Left lung (tissue), 10 donors: ENCODE data around the gene FGF7. TPM values are rescaled to one million over a fixed set of nuclear protein-coding genes. Genes with fewer than 3 reads are reported as not detected.

ENCODE experiments used
- ATAC-seq: fragments of 200-7000 bp; cut with Tn5 transposase; one replicate; pipeline ENCODE4 v1.9.1; 2020; ENCODE audit warnings: moderate library complexity
- DNase-seq, 4 donors: peaks; one replicate each; pipeline ENCODE4 v3.0.0-alpha.2; 2013 to 2020
- H3K27ac ChIP-seq, 2 donors: fragments of 200-600 bp; sonication (generic) in 1 of 2; one replicate each; pipeline versions ENCODE4 v1.5.0 to v1.8.0; 2020 to 2021
- H3K27me3 ChIP-seq, 2 donors: fragments of 200-600 bp; sonication (generic) in 1 of 2; one replicate each; pipeline versions ENCODE4 v1.5.0 to v1.8.0; 2020 to 2021
- H3K36me3 ChIP-seq, 2 donors: fragments of 200-600 bp; sonication (generic) in 1 of 2; one replicate each; pipeline versions ENCODE4 v1.5.0 to v1.8.0; 2020 to 2021
- H3K4me1 ChIP-seq, 2 donors: fragments of 200-600 bp; one replicate each; pipeline ENCODE4 v1.8.0; 2021
- H3K4me3 ChIP-seq, 2 donors: fragments of 200-600 bp; sonication (generic) in 1 of 2; one replicate each; pipeline versions ENCODE4 v1.5.0 to v1.8.0; 2020 to 2021; ENCODE audit warnings: mild to moderate bottlenecking in 1 of 2
- H3K9me3 ChIP-seq, 2 donors: fragments of 200-600 bp; sonication (generic) in 1 of 2; one replicate each; pipeline versions ENCODE4 v1.5.0 to v1.8.0; 2020 to 2021
- CTCF ChIP-seq, 2 donors: fragments of 200-600 bp; sonication (generic) in 1 of 2; IDR thresholded peaks; one replicate each; pipeline versions ENCODE4 v1.5.0 to v1.8.0; 2021; ENCODE audit warnings: antibody characterized with exemption in 2 of 2
- intact Hi-C, 2 donors: fragments of 100-400 bp; cut with DNase I; formaldehyde crosslinking; loops; one replicate each; pipeline versions ENCODE4 v1.11.2 to v1.14.2; 2022
- polyA plus RNA-seq, 6 donors: library from polyadenylated mRNA; unstranded; fragments of 120-200 nt; gene quantifications; one replicate each; pipeline ENCODE4 v1.2.1, GENCODE V29; 2013; ENCODE audit not compliant: insufficient read length in 6 of 6
- total RNA-seq, 2 donors: library from RNA; stranded (reverse); fragmentation: NEBNext Ultra II Directional; extraction: Animal tissue kit (Norgen Biotek cat#: 25700); gene quantifications; one replicate each; pipeline ENCODE4 v1.2.1, GENCODE V29; 2021
- donor health status: DM: no; HTN: yes; CAD: no.
- donor health status: DM: no; HTN: no; CAD: no.

FGF7 gene
- total and polyA plus RNA-seq, 8 donors, result 14.4 to 31.8 (median 21.4) TPM

DNA sequence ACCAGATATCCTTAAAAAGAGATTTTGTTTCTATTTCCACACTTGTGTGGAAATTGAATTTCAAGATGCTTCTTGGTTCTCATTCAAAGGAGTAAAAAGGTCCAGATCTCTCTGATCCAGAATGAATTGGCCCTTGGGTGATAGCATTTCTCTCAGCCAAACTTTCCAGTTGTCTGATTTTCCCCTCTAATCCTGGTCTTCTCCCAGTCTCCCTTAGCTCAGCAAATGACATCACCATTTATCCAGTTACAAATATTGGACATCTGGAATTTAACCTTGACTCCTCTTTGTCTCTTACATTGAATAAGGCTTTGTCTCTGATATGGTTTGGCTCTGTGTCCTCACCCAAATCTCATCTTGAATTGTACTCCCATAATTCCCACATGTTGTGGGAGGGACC lies 10.2 kb upstream of the FGF7 start:
- intact Hi-C loops, result no loop called here
- Histone ChIP-seq H3K9me3 (no peaks in the 10 kb centered on the region), H3K36me3 (no peaks in the 10 kb centered on the region), H3K4me1 (no peaks in the 10 kb centered on the region), H3K27me3 (no peaks in the 10 kb centered on the region), H3K4me3 (no peak overlapping the region), H3K27ac (no peak overlapping the region)
- TF ChIP-seq CTCF (IDR thresholded peaks at IDR 0.05), result no peak
- no peak for DNase-seq
- no peak for ATAC-seq

DNA sequence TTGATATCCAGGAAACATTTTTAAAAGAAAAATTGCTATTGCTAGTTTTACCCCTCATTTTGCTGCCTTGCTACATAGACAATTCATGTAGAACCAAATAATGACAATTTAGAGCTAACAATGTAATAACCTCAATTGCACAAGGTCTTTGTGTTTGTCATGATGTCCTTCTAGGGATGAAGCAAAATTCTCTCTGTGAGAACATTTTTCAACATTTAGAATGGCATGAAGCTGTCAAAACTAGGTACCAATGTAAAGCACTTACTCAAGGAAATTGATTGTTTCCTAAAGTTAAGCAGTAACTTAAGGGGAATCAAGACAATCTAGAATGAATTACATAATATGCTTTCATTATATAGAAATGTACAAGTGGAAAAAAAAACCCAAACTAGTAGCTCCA lies 7.9 kb upstream of the FGF7 start:
- intact Hi-C loops, result no loop called here
- Histone ChIP-seq H3K4me1 (no peaks in the 10 kb centered on the region), H3K9me3 (no peaks in the 10 kb centered on the region), H3K27ac (no peak overlapping the region), H3K4me3 (no peak overlapping the region), H3K36me3 (no peaks in the 10 kb centered on the region), H3K27me3 (no peaks in the 10 kb centered on the region)
- ATAC-seq (no peak), DNase-seq (no peak)
- no peak for TF ChIP-seq CTCF (IDR thresholded peaks at IDR 0.05)

GRCh38 chr15:49415638-49416037 lies 7.4 kb upstream of the FGF7 start:
- intact Hi-C loops, result no loop called here
- H3K4me1 ChIP-seq, result no peaks in the 10 kb centered on the region
- no peaks in the 10 kb centered on the region for H3K9me3 ChIP-seq
- no peaks in the 10 kb centered on the region for H3K27me3 ChIP-seq
- ATAC-seq (no peak), DNase-seq (no peak)
- H3K36me3 ChIP-seq, result no peaks in the 10 kb centered on the region
- H3K27ac ChIP-seq, result no peak overlapping the region
- no peak for TF ChIP-seq CTCF (IDR thresholded peaks at IDR 0.05)
- H3K4me3 ChIP-seq, result no peak overlapping the region

DNA sequence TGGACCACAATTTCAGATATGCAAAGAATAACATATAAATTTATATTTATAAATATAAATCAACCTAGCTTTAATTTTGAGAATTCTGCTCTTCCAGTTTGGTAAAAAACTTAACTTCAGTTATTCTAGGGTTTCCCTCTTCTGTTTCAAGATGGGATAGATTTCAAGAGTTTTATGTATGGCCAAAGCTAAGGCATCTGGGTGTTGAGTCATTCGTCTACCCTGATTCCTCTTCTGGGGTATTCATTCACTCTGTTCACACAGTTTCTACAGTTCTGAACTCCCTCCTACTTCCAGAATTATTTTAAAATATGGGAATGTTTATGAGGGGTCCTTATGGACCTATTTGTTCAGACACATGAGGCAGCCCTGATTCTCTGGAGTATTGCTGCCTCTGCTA lies 4.2 kb upstream of the FGF7 start:
- intact Hi-C loops, result no loop called here
- no peak for TF ChIP-seq CTCF (IDR thresholded peaks at IDR 0.05)
- ATAC-seq (no peak), DNase-seq (no peak)
- no peaks in the 10 kb centered on the region for H3K27me3 ChIP-seq
- H3K9me3 ChIP-seq, result no peaks in the 10 kb centered on the region
- no peak overlapping the region for H3K4me3 ChIP-seq
- H3K36me3 ChIP-seq, result no peaks in the 10 kb centered on the region
- H3K27ac ChIP-seq, result no peak overlapping the region
- peaks cover 0 to 3% of the 10 kb centered on the region in 2 donors for H3K4me1 ChIP-seq

GRCh38 chr15:49421991-49422390 lies 1.1 kb upstream of the FGF7 start:
- H3K4me1 ChIP-seq, result peaks cover 0 to 3% of the 10 kb centered on the region in 2 donors
- peak; percentile 68 to 76 for TF ChIP-seq CTCF (IDR thresholded peaks at IDR 0.05)
- ATAC-seq (peak; percentile 91), DNase-seq (peak in 3 of 4 donors; percentile 47 to 69 (median 57))
- intact Hi-C loops, result loop anchor here in 1 of 2 donors (10.0 kb wide), 1 partner anchor 187 kb away; no protein-coding TSS in a partner anchor
- peak overlapping the region in 1 of 2 donors; percentile 71 for H3K27ac ChIP-seq
- no peaks in the 10 kb centered on the region for H3K27me3 ChIP-seq
- peak overlapping the region in 1 of 2 donors; percentile 15 for H3K4me3 ChIP-seq
- no peaks in the 10 kb centered on the region for H3K9me3 ChIP-seq
- H3K36me3 ChIP-seq, result no peaks in the 10 kb centered on the region
